WTC11 (cell line): Measurements from ENCODE around the gene JAKMIP3. TPM values are rescaled to one million over a fixed set of nuclear protein-coding genes. Genes with fewer than 3 reads are reported as not detected.

Experiments used
- AR ChIP-seq: fragments of 250-450 bp; sonication (Bioruptor Pico); IDR thresholded peaks from 2 replicates; pipeline ENCODE4 v1.9.0; 2021; ENCODE audit warnings: mild to moderate bottlenecking
- CDX4 ChIP-seq: fragments of 250-450 bp; sonication (Bioruptor Pico); IDR thresholded peaks from 2 replicates; pipeline ENCODE4 v1.9.0; 2021; ENCODE audit warnings: moderate library complexity, mild to moderate bottlenecking, inconsistent platforms, borderline replicate concordance
- E2F5 ChIP-seq: sonication (generic); formaldehyde crosslinking; IDR thresholded peaks from 2 replicates; pipeline ENCODE4 v1.8.1; 2022; ENCODE audit warnings: mild to moderate bottlenecking, moderate library complexity, missing genetic modification reagents
- FOXP1 ChIP-seq: sonication (generic); formaldehyde crosslinking; IDR thresholded peaks from 2 replicates; pipeline ENCODE4 v1.8.0; 2022; ENCODE audit warnings: missing genetic modification reagents, mild to moderate bottlenecking, moderate library complexity, borderline replicate concordance
- HMGXB4 ChIP-seq: sonication (generic); formaldehyde crosslinking; IDR thresholded peaks from 2 replicates; pipeline ENCODE4 v1.8.1; 2023; ENCODE audit warnings: mild to moderate bottlenecking, moderate library complexity, missing genetic modification reagents
- IRF1 ChIP-seq: sonication (generic); formaldehyde crosslinking; IDR thresholded peaks from 2 replicates; pipeline ENCODE4 v1.8.0; 2023; ENCODE audit warnings: missing genetic modification reagents
- MAX ChIP-seq: sonication (generic); formaldehyde crosslinking; IDR thresholded peaks from 2 replicates; pipeline ENCODE4 v1.8.0; 2022; ENCODE audit warnings: mild to moderate bottlenecking, missing genetic modification reagents
- NR3C1 ChIP-seq: sonication (generic); formaldehyde crosslinking; conservative IDR thresholded peaks from 2 replicates; pipeline ENCODE4 v1.8.1; 2023; ENCODE audit warnings: low read depth, mild to moderate bottlenecking, missing genetic modification reagents
- TCF7 ChIP-seq: sonication (generic); formaldehyde crosslinking; IDR thresholded peaks from 2 replicates; pipeline ENCODE4 v1.8.0; 2022; ENCODE audit warnings: mild to moderate bottlenecking, low read depth, missing genetic modification reagents, moderate library complexity
- USF1 ChIP-seq: sonication (generic); formaldehyde crosslinking; IDR thresholded peaks from 2 replicates; pipeline ENCODE4 v1.8.0; 2022; ENCODE audit warnings: mild to moderate bottlenecking, missing genetic modification reagents
- ZMAT4 ChIP-seq: fragments of 250-450 bp; sonication (Bioruptor Pico); IDR thresholded peaks from 2 replicates; pipeline ENCODE4 v1.9.0; 2021; ENCODE audit warnings: mild to moderate bottlenecking
- ZNF121 ChIP-seq: sonication (generic); formaldehyde crosslinking; IDR thresholded peaks from 2 replicates; pipeline ENCODE4 v1.8.0; 2023; ENCODE audit warnings: missing genetic modification reagents
- ZNF281 ChIP-seq: sonication (generic); formaldehyde crosslinking; IDR thresholded peaks from 2 replicates; pipeline ENCODE4 v1.8.0; 2023; ENCODE audit warnings: mild to moderate bottlenecking, missing genetic modification reagents
- ZNF317 ChIP-seq: sonication (generic); formaldehyde crosslinking; IDR thresholded peaks from 2 replicates; pipeline ENCODE4 v1.8.1; 2023; ENCODE audit warnings: low read depth, mild to moderate bottlenecking, moderate library complexity, missing genetic modification reagents, borderline replicate concordance
- ZNF423 ChIP-seq: fragments of 250-450 bp; sonication (Bioruptor Pico); IDR thresholded peaks from 2 replicates; pipeline ENCODE4 v2.1.2; 2022; ENCODE audit warnings: mild to moderate bottlenecking, moderate library complexity
- total RNA-seq: library from RNA; stranded (reverse); gene quantifications from 3 replicates; pipeline ENCODE4 v1.2.3, GENCODE V29; 2021

The JAKMIP3 gene
- total RNA-seq, 1 experiment from 2014 or later: 1.7 TPM

GRCh38 chr10:132036153-132036886 lies 29.4 kb upstream of the JAKMIP3 start (continued):
- 0 out of 2 replicates have a peak, but pooled peaks have one; percentile 40 for TF ChIP-seq ZNF281 (CRISPR knock-in tag)
- TF ChIP-seq IRF1 (CRISPR knock-in tag): 0 out of 2 replicates have a peak, but pooled peaks have one; percentile 40
- no peak for TF ChIP-seq AR
- TF ChIP-seq HMGXB4: peak; percentile 49; the same call in 1 of the 2 replicates
- TF ChIP-seq E2F5 (CRISPR knock-in tag): 0 out of 2 replicates have a peak, but pooled peaks have one; percentile 30
- no peak for TF ChIP-seq NR3C1
- TF ChIP-seq MAX (CRISPR knock-in tag): peak; percentile 85
- no peak for TF ChIP-seq ZMAT4
- TF ChIP-seq ZNF121 (CRISPR knock-in tag): no peak
- peak; percentile 73; the same call in 1 of the 2 replicates for TF ChIP-seq FOXP1
- TF ChIP-seq ZNF317 (CRISPR knock-in tag): no peak
- TF ChIP-seq USF1: no peak
- no peak for TF ChIP-seq ZNF423 (CRISPR knock-in tag)
- TF ChIP-seq TCF7 (CRISPR knock-in tag): no peak
- TF ChIP-seq CDX4 (CRISPR knock-in tag): no peak
